ENCODE data around the gene FAM20B. TPM values are rescaled to one million over a fixed set of nuclear protein-coding genes. Genes with fewer than 3 reads are reported as not detected.

The FAM20B gene
- total and polyA plus RNA-seq, 4 donors, result 3.1 to 39.8 (median 13.6) TPM

DNA sequence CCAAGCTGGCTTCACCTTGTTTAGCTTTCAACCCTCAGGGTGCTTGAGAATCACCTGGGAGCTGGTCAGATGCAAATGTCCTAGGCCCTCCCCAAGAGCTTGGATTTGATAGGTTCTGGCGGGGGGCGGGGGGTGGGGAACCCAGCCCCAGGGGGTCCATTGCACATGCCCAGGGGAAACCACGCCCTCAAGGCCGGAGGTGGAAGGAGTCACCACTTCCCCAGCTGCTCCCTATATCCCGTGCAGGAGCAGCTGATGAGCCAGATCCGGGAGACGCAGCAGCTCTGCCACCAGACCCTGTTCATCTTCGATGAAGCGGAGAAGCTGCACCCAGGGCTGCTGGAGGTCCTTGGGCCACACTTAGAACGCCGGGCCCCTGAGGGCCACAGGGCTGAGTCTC lies 62.0 kb downstream of the FAM20B start:
- Histone ChIP-seq H3K9me3 (ENCODE audit: control insufficient read depth in 4 of 4, low read length in 3 of 4) (no peaks in the 10 kb centered on the region), H3K27me3 (ENCODE audit: control insufficient read depth in 4 of 4, insufficient read depth in 4 of 4, low read length in 3 of 4) (no peaks in the 10 kb centered on the region), H3K27ac (ENCODE audit: low read depth in 1 of 2, low read length in 2 of 2) (no peak overlapping the region), H3K36me3 (ENCODE audit: control insufficient read depth in 4 of 4, insufficient read depth in 3 of 4, low read depth in 1 of 4, low read length in 3 of 4) (peaks cover 4 to 11% (median 9%) of the 10 kb centered on the region in 4 donors), H3K9ac (ENCODE audit: low read depth in 1 of 2, low read length in 2 of 2) (no peak overlapping the region), H3K4me1 (ENCODE audit: control insufficient read depth in 4 of 4, insufficient read depth in 4 of 4, low read length in 3 of 4) (peaks cover 18 to 83% (median 57%) of the 10 kb centered on the region in 4 donors), H3K4me3 (ENCODE audit: low read depth in 1 of 3, low read length in 3 of 3) (peak overlapping the region in 1 of 3 donors; percentile 23)
- TF ChIP-seq NR2F2 (IDR thresholded peaks at IDR 0.05) (no peak), GABPA (IDR thresholded peaks at IDR 0.05 in 1 of 2, conservative IDR thresholded peaks at IDR 0.05 in 1 of 2) (no peak), HNF4G (IDR thresholded peaks at IDR 0.05) (no peak), JUND (IDR thresholded peaks at IDR 0.05) (no peak), TAF1 (conservative IDR thresholded peaks at IDR 0.05) (no peak), EGR1 (IDR thresholded peaks at IDR 0.05; ENCODE audit: low read depth in 2 of 2) (no peak), YY1 (IDR thresholded peaks at IDR 0.05) (no peak), FOXA1 (IDR thresholded peaks at IDR 0.05) (no peak)
- TF ChIP-seq, protein P1, sequence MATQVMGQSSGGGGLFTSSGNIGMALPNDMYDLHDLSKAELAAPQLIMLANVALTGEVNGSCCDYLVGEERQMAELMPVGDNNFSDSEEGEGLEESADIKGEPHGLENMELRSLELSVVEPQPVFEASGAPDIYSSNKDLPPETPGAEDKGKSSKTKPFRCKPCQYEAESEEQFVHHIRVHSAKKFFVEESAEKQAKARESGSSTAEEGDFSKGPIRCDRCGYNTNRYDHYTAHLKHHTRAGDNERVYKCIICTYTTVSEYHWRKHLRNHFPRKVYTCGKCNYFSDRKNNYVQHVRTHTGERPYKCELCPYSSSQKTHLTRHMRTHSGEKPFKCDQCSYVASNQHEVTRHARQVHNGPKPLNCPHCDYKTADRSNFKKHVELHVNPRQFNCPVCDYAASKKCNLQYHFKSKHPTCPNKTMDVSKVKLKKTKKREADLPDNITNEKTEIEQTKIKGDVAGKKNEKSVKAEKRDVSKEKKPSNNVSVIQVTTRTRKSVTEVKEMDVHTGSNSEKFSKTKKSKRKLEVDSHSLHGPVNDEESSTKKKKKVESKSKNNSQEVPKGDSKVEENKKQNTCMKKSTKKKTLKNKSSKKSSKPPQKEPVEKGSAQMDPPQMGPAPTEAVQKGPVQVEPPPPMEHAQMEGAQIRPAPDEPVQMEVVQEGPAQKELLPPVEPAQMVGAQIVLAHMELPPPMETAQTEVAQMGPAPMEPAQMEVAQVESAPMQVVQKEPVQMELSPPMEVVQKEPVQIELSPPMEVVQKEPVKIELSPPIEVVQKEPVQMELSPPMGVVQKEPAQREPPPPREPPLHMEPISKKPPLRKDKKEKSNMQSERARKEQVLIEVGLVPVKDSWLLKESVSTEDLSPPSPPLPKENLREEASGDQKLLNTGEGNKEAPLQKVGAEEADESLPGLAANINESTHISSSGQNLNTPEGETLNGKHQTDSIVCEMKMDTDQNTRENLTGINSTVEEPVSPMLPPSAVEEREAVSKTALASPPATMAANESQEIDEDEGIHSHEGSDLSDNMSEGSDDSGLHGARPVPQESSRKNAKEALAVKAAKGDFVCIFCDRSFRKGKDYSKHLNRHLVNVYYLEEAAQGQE (IDR thresholded peaks at IDR 0.05), result no peak
- TF ChIP-seq, protein P2, sequence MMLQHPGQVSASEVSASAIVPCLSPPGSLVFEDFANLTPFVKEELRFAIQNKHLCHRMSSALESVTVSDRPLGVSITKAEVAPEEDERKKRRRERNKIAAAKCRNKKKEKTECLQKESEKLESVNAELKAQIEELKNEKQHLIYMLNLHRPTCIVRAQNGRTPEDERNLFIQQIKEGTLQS (IDR thresholded peaks at IDR 0.05), result no peak
- TF ChIP-seq, protein P3, sequence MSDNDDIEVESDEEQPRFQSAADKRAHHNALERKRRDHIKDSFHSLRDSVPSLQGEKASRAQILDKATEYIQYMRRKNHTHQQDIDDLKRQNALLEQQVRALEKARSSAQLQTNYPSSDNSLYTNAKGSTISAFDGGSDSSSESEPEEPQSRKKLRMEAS (IDR thresholded peaks at IDR 0.05), result no peak
- TF ChIP-seq, protein P4, sequence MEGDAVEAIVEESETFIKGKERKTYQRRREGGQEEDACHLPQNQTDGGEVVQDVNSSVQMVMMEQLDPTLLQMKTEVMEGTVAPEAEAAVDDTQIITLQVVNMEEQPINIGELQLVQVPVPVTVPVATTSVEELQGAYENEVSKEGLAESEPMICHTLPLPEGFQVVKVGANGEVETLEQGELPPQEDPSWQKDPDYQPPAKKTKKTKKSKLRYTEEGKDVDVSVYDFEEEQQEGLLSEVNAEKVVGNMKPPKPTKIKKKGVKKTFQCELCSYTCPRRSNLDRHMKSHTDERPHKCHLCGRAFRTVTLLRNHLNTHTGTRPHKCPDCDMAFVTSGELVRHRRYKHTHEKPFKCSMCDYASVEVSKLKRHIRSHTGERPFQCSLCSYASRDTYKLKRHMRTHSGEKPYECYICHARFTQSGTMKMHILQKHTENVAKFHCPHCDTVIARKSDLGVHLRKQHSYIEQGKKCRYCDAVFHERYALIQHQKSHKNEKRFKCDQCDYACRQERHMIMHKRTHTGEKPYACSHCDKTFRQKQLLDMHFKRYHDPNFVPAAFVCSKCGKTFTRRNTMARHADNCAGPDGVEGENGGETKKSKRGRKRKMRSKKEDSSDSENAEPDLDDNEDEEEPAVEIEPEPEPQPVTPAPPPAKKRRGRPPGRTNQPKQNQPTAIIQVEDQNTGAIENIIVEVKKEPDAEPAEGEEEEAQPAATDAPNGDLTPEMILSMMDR (IDR thresholded peaks at IDR 0.05; ENCODE audit: low read depth, low read length, missing input control), result no peak
- WGBS, result 75% methylated on average over 11 of the region's 11 CpGs
- DNase-seq (ENCODE audit: low spot score), result peak; percentile 68

DNA sequence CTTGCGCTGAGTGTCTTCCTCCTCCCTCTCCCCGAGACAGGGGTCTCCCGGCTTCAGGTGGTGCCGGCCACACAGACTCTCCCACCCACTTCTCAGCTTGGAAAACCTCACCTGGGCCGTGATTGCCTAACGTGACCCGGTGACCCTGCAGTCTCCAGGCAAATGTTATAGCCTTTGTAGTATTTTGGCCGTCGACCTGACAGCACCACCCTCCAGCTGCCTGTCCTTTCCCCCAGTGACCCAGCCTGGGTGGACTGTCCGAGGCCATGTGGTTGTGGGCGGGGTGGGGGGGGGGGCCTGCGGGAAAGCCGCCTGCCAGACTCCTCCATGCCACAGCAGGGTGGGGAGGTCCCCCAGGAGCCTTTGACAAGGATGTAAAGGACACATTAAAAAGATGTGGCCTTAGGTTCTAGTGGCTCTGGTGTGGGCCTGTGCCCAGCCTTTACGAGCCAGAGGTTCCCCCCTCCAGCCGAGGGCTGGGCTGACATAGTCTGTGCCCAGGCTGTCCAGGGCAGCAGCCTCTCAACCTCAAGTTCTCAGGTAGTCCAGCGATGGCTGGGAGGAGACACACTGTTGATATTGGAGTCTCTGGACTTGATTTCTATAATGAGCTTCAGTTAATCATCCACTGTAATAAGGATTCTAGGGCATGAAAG lies 64.3 kb downstream of the FAM20B start:
- DNase-seq (ENCODE audit: low spot score), result peak; percentile 71
- WGBS, result 41% methylated on average over 16 of the region's 16 CpGs
- Histone ChIP-seq H3K36me3 (ENCODE audit: control insufficient read depth in 4 of 4, insufficient read depth in 3 of 4, low read depth in 1 of 4, low read length in 3 of 4) (peaks cover 9 to 31% (median 28%) of the 10 kb centered on the region in 4 donors), H3K27ac (ENCODE audit: low read depth in 1 of 2, low read length in 2 of 2) (peak overlapping the region; percentile 56 to 60), H3K4me1 (ENCODE audit: control insufficient read depth in 4 of 4, insufficient read depth in 4 of 4, low read length in 3 of 4) (peaks cover 21 to 86% (median 65%) of the 10 kb centered on the region in 4 donors), H3K27me3 (ENCODE audit: control insufficient read depth in 4 of 4, insufficient read depth in 4 of 4, low read length in 3 of 4) (no peaks in the 10 kb centered on the region), H3K9ac (ENCODE audit: low read depth in 1 of 2, low read length in 2 of 2) (peak overlapping the region in 1 of 2 donors; percentile 69), H3K4me3 (ENCODE audit: low read depth in 1 of 3, low read length in 3 of 3) (peak overlapping the region in 1 of 3 donors; percentile 7), H3K9me3 (ENCODE audit: control insufficient read depth in 4 of 4, low read length in 3 of 4) (no peaks in the 10 kb centered on the region)
- TF ChIP-seq, protein P3 (IDR thresholded peaks at IDR 0.05), result peak; percentile 51
- TF ChIP-seq FOXA2 (IDR thresholded peaks at IDR 0.05) (no peak), RAD21 (IDR thresholded peaks at IDR 0.05) (peak in 1 of 2 donors; percentile 11), EGR1 (IDR thresholded peaks at IDR 0.05; ENCODE audit: low read depth in 2 of 2) (no peak), HNF4A (conservative IDR thresholded peaks at IDR 0.05) (peak; percentile 80 to 82), SP1 (IDR thresholded peaks at IDR 0.05) (peak; percentile 79), TAF1 (conservative IDR thresholded peaks at IDR 0.05) (no peak), GABPA (IDR thresholded peaks at IDR 0.05 in 1 of 2, conservative IDR thresholded peaks at IDR 0.05 in 1 of 2) (no peak), FOXA1 (IDR thresholded peaks at IDR 0.05) (no peak), YY1 (IDR thresholded peaks at IDR 0.05) (peak; percentile 36), JUND (IDR thresholded peaks at IDR 0.05) (peak in 1 of 2 donors; percentile 12), RXRA (IDR thresholded peaks at IDR 0.05) (peak; percentile 94 to 95), NR2F2 (IDR thresholded peaks at IDR 0.05) (peak; percentile 90)
- TF ChIP-seq, protein P5, sequence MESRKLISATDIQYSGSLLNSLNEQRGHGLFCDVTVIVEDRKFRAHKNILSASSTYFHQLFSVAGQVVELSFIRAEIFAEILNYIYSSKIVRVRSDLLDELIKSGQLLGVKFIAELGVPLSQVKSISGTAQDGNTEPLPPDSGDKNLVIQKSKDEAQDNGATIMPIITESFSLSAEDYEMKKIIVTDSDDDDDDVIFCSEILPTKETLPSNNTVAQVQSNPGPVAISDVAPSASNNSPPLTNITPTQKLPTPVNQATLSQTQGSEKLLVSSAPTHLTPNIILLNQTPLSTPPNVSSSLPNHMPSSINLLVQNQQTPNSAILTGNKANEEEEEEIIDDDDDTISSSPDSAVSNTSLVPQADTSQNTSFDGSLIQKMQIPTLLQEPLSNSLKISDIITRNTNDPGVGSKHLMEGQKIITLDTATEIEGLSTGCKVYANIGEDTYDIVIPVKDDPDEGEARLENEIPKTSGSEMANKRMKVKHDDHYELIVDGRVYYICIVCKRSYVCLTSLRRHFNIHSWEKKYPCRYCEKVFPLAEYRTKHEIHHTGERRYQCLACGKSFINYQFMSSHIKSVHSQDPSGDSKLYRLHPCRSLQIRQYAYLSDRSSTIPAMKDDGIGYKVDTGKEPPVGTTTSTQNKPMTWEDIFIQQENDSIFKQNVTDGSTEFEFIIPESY (IDR thresholded peaks at IDR 0.05), result no peak
- TF ChIP-seq, protein P2 (IDR thresholded peaks at IDR 0.05), result no peak

All from liver (tissue), 9 donors.